ENCODE measurements around the gene KPNA6. TPM values are rescaled to one million over a fixed set of nuclear protein-coding genes. Genes with fewer than 3 reads are reported as not detected.
A peak's percentile ranks its signal among the peaks of the same experiment; 100 is the strongest.

KPNA6 gene
- total and polyA plus RNA-seq, 2 donors from 2014 or later, result 10.6 to 66.9 TPM

DNA sequence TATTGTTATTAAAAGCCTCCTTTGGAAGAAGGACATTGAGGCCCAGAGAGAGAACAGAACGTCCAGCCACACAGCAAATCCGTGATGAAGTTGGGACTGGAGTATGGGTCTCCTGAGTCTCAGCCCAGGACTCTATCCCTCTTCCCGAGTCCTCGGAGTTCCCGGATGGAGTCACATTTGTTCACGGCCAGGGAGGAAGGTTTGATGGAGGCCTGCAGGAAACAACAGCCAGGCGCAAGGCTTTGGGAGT, 71.3 kb downstream of the KPNA6 start:
- intact Hi-C loops (cut with DNase I), result no loop called here
- peaks cover 5 to 20% (median 19%) of the 10 kb centered on the region in 3 donors for H3K4me1 ChIP-seq (ENCODE audit: control insufficient read depth in 2 of 3, insufficient read depth in 2 of 3, low read depth in 1 of 3, low read length in 3 of 3)
- no peak for DNase-seq

DNA sequence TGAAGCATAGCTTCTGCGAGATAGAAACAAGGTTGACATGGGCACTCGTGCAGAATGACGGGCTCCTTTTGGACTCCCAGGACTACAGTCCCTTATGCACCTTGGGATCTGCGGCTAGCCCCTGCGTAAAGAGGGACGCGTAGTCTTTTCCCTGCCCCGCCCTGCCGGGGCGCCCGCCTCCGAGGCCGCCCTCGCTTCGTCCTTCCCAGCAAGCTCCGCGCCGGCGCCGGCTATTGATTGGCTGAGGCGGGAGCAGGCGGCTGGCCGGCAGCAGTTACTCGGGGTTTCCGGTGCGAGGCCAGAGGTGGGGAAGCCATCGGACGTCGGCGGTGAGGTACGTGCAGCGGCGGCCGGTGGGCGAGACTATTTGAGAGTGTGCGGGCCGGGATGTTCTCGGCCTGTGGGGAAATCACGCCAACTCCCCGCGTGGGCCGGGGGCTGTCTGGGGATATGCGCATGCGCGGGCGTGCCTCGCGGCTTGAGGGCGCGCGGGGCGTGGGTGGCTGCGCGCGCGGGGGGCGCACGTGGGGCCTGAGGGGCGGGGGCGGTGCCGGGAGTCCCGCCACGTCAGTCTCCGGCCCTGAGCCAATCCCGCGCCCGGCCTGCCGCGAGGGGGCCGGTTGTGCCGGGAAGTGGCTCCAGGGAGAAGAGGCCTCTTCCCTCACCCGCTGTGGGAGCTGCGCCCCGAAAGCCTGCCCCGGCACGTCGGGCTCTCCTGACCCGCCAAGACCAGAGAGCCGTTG, 71.8 kb downstream of the KPNA6 start, which contains the start of gene TXLNA:
TSS of gene TXLNA (plus strand) at position 233 of the 743 bp plus-strand sequence. CDS start 671 bp downstream, outside the sequence.
- Histone ChIP-seq H3K9ac (ENCODE audit: low read length in 3 of 3) (peak within 1 kb of the TSS; percentile 71 to 94 (median 82)), H3K27me3 (ENCODE audit: control insufficient read depth, insufficient read depth, low read length) (no peaks in the 10 kb centered on the region), H3K4me1 (ENCODE audit: control insufficient read depth in 2 of 3, insufficient read depth in 2 of 3, low read depth in 1 of 3, low read length in 3 of 3) (peaks cover 5 to 22% (median 19%) of the 10 kb centered on the region in 3 donors), H3K27ac (ENCODE audit: low read depth in 2 of 2, low read length in 2 of 2) (peak within 1 kb of the TSS; percentile 97 to 98), H3K4me3 (ENCODE audit: low read length in 3 of 3) (peak within 1 kb of the TSS; percentile 62 to 81 (median 73)), H3K36me3 (ENCODE audit: control insufficient read depth in 2 of 3, insufficient read depth in 3 of 3, low read length in 3 of 3) (peaks cover 0 to 15% (median 8%) of the 10 kb centered on the region in 3 donors), H3K9me3 (ENCODE audit: control insufficient read depth in 2 of 3, insufficient read depth in 1 of 3, low read length in 3 of 3) (no peaks in the 10 kb centered on the region)
- FAIRE-seq (no peak), DNase-seq (peak; percentile 94 to 99 (median 96))
- TF ChIP-seq, protein P1, sequence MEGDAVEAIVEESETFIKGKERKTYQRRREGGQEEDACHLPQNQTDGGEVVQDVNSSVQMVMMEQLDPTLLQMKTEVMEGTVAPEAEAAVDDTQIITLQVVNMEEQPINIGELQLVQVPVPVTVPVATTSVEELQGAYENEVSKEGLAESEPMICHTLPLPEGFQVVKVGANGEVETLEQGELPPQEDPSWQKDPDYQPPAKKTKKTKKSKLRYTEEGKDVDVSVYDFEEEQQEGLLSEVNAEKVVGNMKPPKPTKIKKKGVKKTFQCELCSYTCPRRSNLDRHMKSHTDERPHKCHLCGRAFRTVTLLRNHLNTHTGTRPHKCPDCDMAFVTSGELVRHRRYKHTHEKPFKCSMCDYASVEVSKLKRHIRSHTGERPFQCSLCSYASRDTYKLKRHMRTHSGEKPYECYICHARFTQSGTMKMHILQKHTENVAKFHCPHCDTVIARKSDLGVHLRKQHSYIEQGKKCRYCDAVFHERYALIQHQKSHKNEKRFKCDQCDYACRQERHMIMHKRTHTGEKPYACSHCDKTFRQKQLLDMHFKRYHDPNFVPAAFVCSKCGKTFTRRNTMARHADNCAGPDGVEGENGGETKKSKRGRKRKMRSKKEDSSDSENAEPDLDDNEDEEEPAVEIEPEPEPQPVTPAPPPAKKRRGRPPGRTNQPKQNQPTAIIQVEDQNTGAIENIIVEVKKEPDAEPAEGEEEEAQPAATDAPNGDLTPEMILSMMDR (IDR thresholded peaks at IDR 0.05; ENCODE audit: borderline replicate concordance, extremely low read depth, insufficient read depth), result no peak
- intact Hi-C loops (cut with DNase I), result no loop called here

More for the DNA sequence above, 71.3 kb downstream of the KPNA6 start:
- Histone ChIP-seq H3K36me3 (ENCODE audit: control insufficient read depth in 2 of 3, insufficient read depth in 3 of 3, low read length in 3 of 3) (peaks cover 0 to 15% (median 3%) of the 10 kb centered on the region in 3 donors), H3K9ac (ENCODE audit: low read length in 3 of 3) (peak overlapping the region; percentile 44 to 73 (median 71)), H3K27ac (ENCODE audit: low read depth in 2 of 2, low read length in 2 of 2) (peak overlapping the region; percentile 97 to 98), H3K27me3 (ENCODE audit: control insufficient read depth, insufficient read depth, low read length) (no peaks in the 10 kb centered on the region), H3K9me3 (ENCODE audit: control insufficient read depth in 2 of 3, insufficient read depth in 1 of 3, low read length in 3 of 3) (no peaks in the 10 kb centered on the region), H3K4me3 (ENCODE audit: low read length in 3 of 3) (peak overlapping the region; percentile 62 to 81 (median 73))
- FAIRE-seq, result no peak
- TF ChIP-seq, protein P1 (IDR thresholded peaks at IDR 0.05; ENCODE audit: borderline replicate concordance, extremely low read depth, insufficient read depth), result no peak

GRCh38 chr1:32180186-32181060, 72.6 kb downstream of the KPNA6 start:
- Histone ChIP-seq H3K9ac (ENCODE audit: low read length in 3 of 3) (peak overlapping the region; percentile 35 to 94 (median 82)), H3K4me1 (ENCODE audit: control insufficient read depth in 2 of 3, insufficient read depth in 2 of 3, low read depth in 1 of 3, low read length in 3 of 3) (peaks cover 5 to 22% (median 19%) of the 10 kb centered on the region in 3 donors), H3K4me3 (ENCODE audit: low read length in 3 of 3) (peak overlapping the region; percentile 49 to 76 (median 62)), H3K27me3 (ENCODE audit: control insufficient read depth, insufficient read depth, low read length) (no peaks in the 10 kb centered on the region), H3K9me3 (ENCODE audit: control insufficient read depth in 2 of 3, insufficient read depth in 1 of 3, low read length in 3 of 3) (no peaks in the 10 kb centered on the region), H3K36me3 (ENCODE audit: control insufficient read depth in 2 of 3, insufficient read depth in 3 of 3, low read length in 3 of 3) (peaks cover 0 to 19% (median 9%) of the 10 kb centered on the region in 3 donors), H3K27ac (ENCODE audit: low read depth in 2 of 2, low read length in 2 of 2) (peak overlapping the region; percentile 97 to 98)
- FAIRE-seq, result no peak
- intact Hi-C loops (cut with DNase I), result no loop called here
- TF ChIP-seq, protein P1 (IDR thresholded peaks at IDR 0.05; ENCODE audit: borderline replicate concordance, extremely low read depth, insufficient read depth), result no peak
- DNase-seq, result peak; percentile 54 to 88 (median 64)

Measured in kidney (tissue), 14 donors.